ENCODE results near the gene AKR1C2.
"Not testable (repeated sequence)": the region's sequence is repeated elsewhere in the genome, so short reads cannot be mapped to it uniquely, and the experiment has no call there.

AKR1C2 gene

DNA sequence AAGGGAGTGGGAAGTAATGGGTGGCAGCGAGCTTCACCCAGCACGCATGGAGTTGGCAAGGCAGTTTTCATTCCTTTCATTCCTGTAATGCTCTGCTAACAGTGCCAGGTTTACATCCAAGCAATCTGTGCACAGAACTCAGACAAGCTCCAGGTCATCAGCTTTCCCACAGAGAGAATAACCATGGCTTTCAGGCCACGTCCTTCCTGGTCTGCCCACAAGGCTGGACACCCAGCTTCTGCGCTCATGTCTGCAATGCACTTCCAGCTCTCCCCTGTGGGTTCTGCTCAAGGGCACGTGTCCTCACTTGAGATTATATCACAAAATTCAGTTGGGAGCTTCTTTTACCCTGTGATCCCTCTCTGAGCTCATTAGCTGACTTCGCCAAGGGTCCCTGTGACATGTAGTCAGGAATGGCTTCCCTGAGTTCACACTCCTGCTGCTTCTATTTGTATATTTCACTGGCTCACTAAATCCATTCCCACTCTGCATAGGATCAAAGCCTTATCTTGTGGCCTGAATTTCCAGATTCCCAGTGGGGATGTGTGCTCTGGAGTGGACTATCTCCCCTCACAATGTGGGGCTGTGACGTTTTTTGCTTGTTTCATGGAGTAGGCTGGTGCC, 18.6 kb downstream of the AKR1C2 start:
- no peak for DNase-seq

DNA sequence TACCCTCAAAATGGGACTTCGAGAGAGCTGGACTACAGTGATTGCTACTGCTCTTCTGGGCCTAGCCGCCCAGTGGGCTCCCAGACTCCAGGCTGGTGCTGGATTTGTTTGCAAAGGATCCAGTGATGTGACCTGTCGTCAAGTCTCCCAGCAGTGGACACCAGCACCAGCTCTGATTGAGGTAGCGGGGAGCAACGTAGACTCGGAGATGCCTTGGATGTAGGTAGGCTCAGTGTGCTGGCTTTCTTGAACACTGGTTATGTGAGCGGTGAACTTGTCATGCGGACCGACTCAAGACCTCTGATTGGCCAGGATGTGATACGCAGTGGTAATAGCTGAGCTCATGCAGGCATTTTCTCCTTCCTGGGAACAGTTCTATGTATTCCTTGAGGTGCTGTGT, 19.4 kb downstream of the AKR1C2 start:
- DNase-seq = no peak

DNA sequence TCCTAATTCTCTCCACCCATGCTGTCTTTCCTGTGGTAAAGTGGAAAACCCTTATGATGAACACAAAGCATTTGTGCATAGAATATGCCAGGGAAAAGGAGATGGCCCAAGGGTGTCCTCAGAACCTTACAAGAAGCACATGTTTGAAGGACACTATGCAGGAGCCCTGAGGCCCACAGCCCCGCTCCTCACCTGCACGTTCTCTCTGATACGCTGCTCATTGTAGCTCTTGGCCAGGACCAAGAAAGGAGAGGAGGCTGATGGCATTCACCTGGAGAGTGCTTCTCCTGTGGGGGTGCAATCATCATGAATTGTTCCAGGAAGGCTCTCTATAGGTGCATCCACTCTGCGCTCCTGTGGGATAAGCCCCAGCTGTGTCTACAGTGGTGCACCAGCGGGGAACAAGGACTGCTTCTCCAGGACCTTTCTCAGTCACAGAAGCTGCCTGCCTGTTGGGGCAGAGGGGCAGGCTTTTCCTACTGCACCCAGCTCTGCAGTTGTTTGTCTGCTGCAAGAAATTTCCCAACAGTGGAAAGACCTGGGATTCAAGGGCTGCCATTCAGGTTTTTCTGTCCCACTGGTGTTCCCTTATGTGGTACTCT, 19.9 kb downstream of the AKR1C2 start:
- no peak for DNase-seq

DNA sequence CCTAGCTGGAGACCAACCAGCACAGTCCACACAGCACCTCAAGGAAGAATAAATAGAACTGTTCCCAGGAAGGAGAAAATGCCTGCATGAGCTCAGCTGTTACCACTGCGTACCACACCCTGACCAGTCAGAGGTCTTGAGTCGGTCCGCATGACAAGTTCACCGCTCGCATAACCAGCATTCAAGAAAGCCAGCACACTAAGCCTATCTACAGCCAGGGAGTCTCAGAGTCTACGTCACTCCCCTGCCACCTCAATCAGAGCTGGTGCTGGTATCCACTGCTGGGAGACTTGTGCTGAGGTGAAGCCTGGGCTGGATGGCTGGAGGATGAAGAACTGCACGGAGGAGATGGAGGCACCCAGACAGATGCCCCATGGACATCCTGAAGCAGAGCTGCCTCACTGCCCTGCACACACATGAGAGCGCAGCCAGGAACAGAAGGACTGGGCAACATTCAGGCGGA, 20.9 kb downstream of the AKR1C2 start:
- no peak for DNase-seq

GRCh38 chr10:4981722-4982471, 21.8 kb downstream of the AKR1C2 start:
- DNase-seq = no peak

- DNase-seq = no peak
Measured at GRCh38 chr10:4980793-4981192, 22.9 kb downstream of the AKR1C2 start.

- DNase-seq = no peak
Measured at GRCh38 chr10:4978870-4979269, 24.8 kb downstream of the AKR1C2 start.

DNA sequence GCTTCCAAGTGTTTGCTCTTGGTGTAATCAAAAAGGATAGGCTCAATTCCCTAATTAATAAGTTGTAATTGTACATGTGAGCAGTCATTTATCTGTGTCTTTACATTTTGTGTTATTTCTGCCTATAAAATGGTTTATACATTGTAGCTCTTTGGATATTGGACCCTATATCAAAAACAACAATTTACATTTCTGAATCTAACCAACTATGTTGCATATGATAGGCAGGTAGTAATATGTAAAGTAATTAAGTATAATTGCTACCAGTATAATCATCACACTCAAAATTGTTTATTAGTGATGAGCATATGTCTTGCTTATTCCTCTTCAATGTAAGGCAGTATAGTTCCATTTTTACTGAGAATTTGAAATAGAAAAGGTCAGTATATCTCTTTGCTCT, 26.6 kb downstream of the AKR1C2 start:
- no peak for DNase-seq

- not testable (repeated sequence) for DNase-seq
Measured at GRCh38 chr10:4974400-4974799, 29.3 kb downstream of the AKR1C2 start.

DNA sequence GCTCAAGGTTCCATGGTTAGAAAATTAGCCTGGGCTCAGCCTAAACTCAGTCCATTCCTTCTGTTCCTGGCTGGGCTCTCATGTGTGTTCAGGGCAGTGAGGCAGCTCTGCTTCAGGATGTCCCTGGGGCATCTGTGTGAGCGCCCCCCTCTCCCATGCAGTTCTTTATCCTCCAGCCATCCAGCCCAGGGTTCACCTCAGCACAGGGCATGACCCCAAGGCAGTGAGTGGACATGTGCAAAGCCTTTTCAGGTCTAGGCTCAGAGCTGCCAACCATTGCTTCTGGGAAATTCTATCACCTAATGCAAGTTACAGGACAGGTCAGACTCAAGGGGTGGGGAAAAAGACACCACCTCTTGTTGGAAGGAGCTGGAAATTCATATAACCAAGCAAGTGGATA, 30.4 kb downstream of the AKR1C2 start:
- not testable (repeated sequence) for DNase-seq

DNA sequence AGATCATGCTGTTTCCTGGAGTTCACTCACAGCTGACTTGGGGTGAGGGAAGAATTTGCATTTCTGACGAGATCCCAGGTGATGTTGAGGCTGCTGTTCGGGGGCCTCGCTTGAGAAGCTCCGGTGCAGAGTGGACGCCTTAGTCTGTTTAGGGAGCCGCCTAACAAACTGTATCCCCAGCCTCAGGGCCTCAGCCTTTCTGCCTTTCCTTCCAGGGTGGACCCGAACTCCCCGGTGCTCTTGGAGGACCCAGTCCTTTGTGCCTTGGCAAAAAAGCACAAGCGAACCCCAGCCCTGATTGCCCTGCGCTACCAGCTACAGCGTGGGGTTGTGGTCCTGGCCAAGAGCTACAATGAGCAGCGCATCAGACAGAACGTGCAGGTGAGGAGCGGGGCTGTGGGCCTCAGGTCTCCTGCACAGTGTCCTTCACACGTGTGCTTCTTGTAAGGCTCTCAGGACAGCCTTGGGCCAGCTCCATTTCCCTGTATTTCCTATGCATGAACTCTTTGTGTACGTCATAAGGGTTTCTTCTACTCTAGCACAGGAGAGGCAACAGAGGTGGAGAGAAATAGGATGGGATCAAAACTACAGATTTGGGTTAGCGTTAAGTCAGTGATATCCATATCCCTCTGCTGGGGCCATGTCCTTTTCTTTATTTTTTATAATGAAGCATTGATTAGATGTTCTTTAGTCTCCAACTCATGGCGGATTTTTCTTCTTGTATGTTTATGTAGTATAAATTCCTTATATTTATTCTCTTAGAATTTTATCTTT, 31.1 kb downstream of the AKR1C2 start:
- not testable (repeated sequence) for DNase-seq

DNA sequence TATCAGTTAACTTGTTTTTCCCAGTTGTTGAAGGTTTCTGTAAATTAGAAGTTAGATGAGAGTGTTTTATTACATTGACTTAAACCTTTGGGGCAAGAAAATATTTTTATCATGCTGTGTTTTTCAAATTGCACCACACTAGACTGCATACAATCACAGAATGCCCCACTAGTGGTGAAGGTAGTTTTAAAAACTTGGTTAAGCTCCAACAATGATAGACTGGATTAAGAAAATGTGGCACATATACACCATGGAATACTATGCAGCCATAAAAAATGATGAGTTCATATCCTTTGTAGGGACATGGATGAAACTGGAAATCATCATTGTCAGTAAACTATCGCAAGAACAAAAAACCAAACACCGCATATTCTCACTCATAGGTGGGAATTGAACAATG, 33.3 kb downstream of the AKR1C2 start:
- not testable (repeated sequence) for DNase-seq

GRCh38 chr10:4969289-4969688, 34.4 kb downstream of the AKR1C2 start:
- DNase-seq = not testable (repeated sequence)

DNA sequence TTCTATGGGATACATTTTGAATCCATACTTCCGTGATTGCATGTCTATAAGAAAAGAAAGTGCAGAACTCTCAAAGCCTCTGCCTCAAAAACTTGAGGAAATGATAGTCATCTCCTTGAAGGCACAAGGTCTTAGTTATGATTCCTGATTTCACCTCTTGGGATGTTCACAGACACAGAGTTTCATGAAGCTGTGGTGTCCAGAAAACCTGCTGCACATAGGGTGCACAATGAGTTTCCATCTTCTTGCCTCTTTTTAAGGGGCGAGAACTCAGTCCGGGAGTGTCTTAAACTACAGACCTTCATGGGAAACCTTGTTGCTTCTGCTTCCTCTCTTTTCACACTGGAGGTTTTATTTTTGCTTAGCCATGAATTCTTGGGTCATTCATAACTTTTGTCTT, 36.5 kb downstream of the AKR1C2 start:
- not testable (repeated sequence) for DNase-seq

GRCh38 chr10:4965763-4966162, 37.9 kb downstream of the AKR1C2 start:
- DNase-seq = not testable (repeated sequence)

GRCh38 chr10:4963815-4964154, 39.9 kb downstream of the AKR1C2 start:
- not testable (repeated sequence) for DNase-seq

DNA sequence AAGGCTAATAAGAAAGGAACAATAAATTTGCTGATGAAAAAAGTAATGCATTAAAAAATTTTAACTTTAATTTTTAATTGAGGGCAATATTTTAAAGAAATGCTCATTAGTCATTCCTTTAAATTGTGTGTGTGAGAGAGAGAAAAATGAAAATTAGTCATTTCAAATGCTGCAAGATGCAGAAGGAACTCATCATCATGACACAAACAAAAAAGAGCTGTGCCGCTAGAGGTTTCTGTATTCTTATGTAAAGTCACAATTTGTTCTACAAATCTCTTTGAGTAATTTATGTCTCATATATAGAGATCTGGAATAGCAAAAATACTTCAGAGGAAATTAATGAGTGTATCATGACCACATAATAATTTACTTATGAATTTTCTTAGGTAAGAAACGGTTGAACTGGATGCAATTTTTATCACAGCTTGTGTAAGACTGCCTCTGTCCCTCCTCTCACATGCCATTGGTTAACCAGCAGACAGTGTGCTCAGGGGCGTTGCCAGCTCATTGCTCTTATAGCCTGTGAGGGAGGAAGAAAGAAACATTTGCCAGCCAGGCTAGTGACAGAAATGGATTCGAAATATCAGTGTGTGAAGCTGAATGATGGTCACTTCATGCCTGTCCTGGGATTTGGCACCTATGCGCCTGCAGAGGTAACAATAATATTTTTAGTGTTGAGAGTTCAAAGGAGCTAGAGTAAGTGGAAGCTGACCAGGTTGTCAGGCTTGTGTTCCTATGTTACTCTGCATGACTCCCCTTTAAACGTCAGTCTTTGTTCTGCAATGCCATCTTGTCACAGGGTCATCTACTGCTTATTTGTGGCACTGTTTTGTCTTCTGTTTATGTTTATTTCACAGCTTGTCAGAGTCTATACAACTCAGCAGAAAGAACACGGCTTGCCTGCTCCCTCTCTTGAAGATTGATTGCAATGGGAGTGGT, 40.5 kb downstream of the AKR1C2 start, which contains the start of gene AKR1C1:
Gene AKR1C1, plus strand, starts transcription at position 540 of the 939 bp plus-strand sequence. Its CDS starts 30 bp downstream, at position 570.
- DNase-seq = not testable (repeated sequence)

DNA sequence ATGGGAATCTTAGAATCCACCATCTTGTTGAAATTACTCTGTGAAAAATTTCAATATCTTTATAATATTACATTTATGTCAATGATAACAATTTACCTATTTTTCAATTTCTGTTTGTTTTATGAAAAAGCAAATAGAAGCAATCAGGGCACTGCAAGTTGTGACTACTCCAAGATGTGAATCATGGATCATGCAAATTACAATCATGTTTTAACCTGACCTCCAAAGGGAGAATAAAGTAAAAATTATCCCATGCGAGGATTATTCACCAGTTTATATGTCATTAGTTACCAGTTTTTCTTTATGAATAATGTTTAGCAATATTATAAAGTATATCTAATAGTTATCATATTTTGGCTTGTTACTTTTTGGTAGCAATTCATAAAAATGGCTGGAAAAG, 41.3 kb downstream of the AKR1C2 start:
- not testable (repeated sequence) for DNase-seq

DNA sequence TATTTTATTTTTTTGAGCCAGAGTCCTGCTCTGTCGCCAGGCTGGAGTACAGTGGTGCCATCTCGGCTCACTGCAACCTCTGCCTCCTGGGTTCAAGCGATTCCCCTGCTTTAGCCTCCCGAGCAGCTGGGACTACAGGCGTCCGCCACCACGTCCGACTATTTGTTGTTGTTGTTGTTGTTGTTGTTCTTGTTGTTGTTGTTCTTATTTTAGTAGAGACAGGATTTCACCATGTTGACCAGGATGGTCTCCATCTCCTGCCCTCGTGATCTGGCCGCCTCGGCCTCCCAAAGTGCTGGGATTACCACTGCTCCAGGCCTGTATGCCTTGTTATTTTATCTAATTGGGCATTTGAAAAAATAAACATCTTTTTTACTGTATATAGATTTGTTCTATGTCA, 42.1 kb downstream of the AKR1C2 start:
- DNase-seq = not testable (repeated sequence)

GRCh38 chr10:4956955-4957645, 46.6 kb downstream of the AKR1C2 start:
- DNase-seq = not testable (repeated sequence)

GRCh38 chr10:4956088-4956487, 47.6 kb downstream of the AKR1C2 start:
- DNase-seq = not testable (repeated sequence)

Measured in NCI-H1436 (cell line).